Mesendoderm (in vitro differentiated cells): ENCODE measurements around the gene LRRC42.

Experiments used
- DNase-seq: peaks from one replicate; pipeline ENCODE4 v3.0.0; 2013
- H2AK5ac ChIP-seq: 2 replicates; pipeline ENCODE4 v1.6.1; 2013; ENCODE audit warnings: low read length, inconsistent platforms
- H2BK120ac ChIP-seq: 2 replicates; pipeline ENCODE4 v1.6.1; 2013; ENCODE audit warnings: low read depth, mild to moderate bottlenecking, low read length, moderate library complexity, mixed read lengths
- H2BK15ac ChIP-seq: replicated peaks from 2 replicates; pipeline ENCODE4 v1.6.1; 2013; ENCODE audit warnings: low read depth, mild to moderate bottlenecking, moderate library complexity
- H2BK5ac ChIP-seq: 2 replicates; pipeline ENCODE4 v1.6.1; 2013; ENCODE audit warnings: low read length, inconsistent platforms
- H3K18ac ChIP-seq: 2 replicates; pipeline ENCODE4 v1.6.1; 2013; ENCODE audit warnings: mild to moderate bottlenecking, low read length, mixed read lengths
- H3K23ac ChIP-seq: one replicate; pipeline ENCODE4 v1.6.1; 2013; ENCODE audit warnings: low read length
- H3K27ac ChIP-seq: 2 replicates; pipeline ENCODE4 v1.5.1; 2013; ENCODE audit warnings: low read depth, mild to moderate bottlenecking, inconsistent platforms, low read length, moderate library complexity
- H3K27me3 ChIP-seq: 2 replicates; pipeline ENCODE4 v1.6.1; 2013; ENCODE audit warnings: low read length, control low read depth, mild to moderate bottlenecking, inconsistent platforms; ENCODE audit not compliant: insufficient read depth, poor library complexity
- H3K36me3 ChIP-seq: 2 replicates; pipeline ENCODE4 v1.6.1; 2013; ENCODE audit warnings: low read length, inconsistent platforms; ENCODE audit not compliant: control insufficient read depth, insufficient read depth
- H3K4ac ChIP-seq: one replicate; pipeline ENCODE4 v1.6.1; 2013; ENCODE audit warnings: low read depth, mild to moderate bottlenecking, low read length, moderate library complexity
- H3K4me1 ChIP-seq: 2 replicates; pipeline ENCODE4 v1.6.1; 2013; ENCODE audit warnings: low read depth, low read length, inconsistent platforms; ENCODE audit not compliant: control insufficient read depth
- H3K4me2 ChIP-seq: 2 replicates; pipeline ENCODE4 v1.6.1; 2013; ENCODE audit warnings: low read length
- H3K4me3 ChIP-seq: 2 replicates; pipeline ENCODE4 v1.5.1; 2013; ENCODE audit warnings: mild to moderate bottlenecking, low read length
- H3K56ac ChIP-seq: one replicate; pipeline ENCODE4 v1.6.1; 2013; ENCODE audit warnings: low read length
- H3K79me1 ChIP-seq: 2 replicates; pipeline ENCODE4 v1.6.1; 2013; ENCODE audit warnings: low read length, inconsistent platforms
- H3K79me2 ChIP-seq: 2 replicates; pipeline ENCODE4 v1.6.1; 2013; ENCODE audit warnings: mild to moderate bottlenecking, low read length; ENCODE audit not compliant: control insufficient read depth, insufficient read depth
- H3K9ac ChIP-seq: 2 replicates; pipeline ENCODE4 v1.6.1; 2013; ENCODE audit warnings: low read length, inconsistent platforms
- H4K5ac ChIP-seq: one replicate; pipeline ENCODE4 v1.6.1; 2013; ENCODE audit warnings: low read length
- H4K8ac ChIP-seq: one replicate; pipeline ENCODE4 v1.6.1; 2013; ENCODE audit warnings: low read depth, mild to moderate bottlenecking, control low read depth, low read length, moderate library complexity
- WGBS: extraction: QIAGEN DNeasy Blood & Tissue Kit; methylation state at CpG from one replicate; pipeline ENCODE4 v1.1.7; 2013; ENCODE audit warnings: low lambda C conversion rate, missing lambda C conversion rate; ENCODE audit not compliant: insufficient coverage; ENCODE audit errors: extremely low coverage; 5-methylcytosine and 5-hydroxymethylcytosine counted together

LRRC42 gene

GRCh38 chr1:53919675-53920066, 26.5 kb upstream of the LRRC42 start:
- no peak overlapping the region for H3K27ac ChIP-seq
- no CpG with 5 or more reads among the region's 3 CpGs for WGBS
- no peak overlapping the region for H3K9ac ChIP-seq
- no peak overlapping the region for H4K8ac ChIP-seq
- H3K4me2 ChIP-seq: no peak overlapping the region
- H2BK5ac ChIP-seq: no peak overlapping the region
- no peaks in the 10 kb centered on the region for H3K4me1 ChIP-seq
- no peak overlapping the region for H3K23ac ChIP-seq
- H3K18ac ChIP-seq: no peak overlapping the region
- DNase-seq: no peak
- H3K4me3 ChIP-seq: no peak overlapping the region
- H2AK5ac ChIP-seq: no peak overlapping the region
- H3K4ac ChIP-seq: no peak overlapping the region
- H3K79me2 ChIP-seq: no peaks in the 10 kb centered on the region
- no peak overlapping the region for H4K5ac ChIP-seq
- H3K79me1 ChIP-seq: no peaks in the 10 kb centered on the region
- no peak overlapping the region for H3K56ac ChIP-seq
- no peak overlapping the region for H2BK15ac ChIP-seq
- no peaks in the 10 kb centered on the region for H3K36me3 ChIP-seq
- H3K27me3 ChIP-seq: no peaks in the 10 kb centered on the region
- no peak overlapping the region for H2BK120ac ChIP-seq

GRCh38 chr1:53927376-53927881, 18.7 kb upstream of the LRRC42 start:
- H3K27ac ChIP-seq: no peak overlapping the region
- no peak overlapping the region for H3K56ac ChIP-seq
- no peak overlapping the region for H3K4me2 ChIP-seq
- no peaks in the 10 kb centered on the region for H3K27me3 ChIP-seq
- H4K5ac ChIP-seq: no peak overlapping the region
- no peak overlapping the region for H2AK5ac ChIP-seq
- no peak overlapping the region for H2BK15ac ChIP-seq
- H2BK5ac ChIP-seq: no peak overlapping the region
- WGBS: no CpG with 5 or more reads among the region's 2 CpGs
- no peak overlapping the region for H3K9ac ChIP-seq
- H3K4me1 ChIP-seq: no peaks in the 10 kb centered on the region
- no peak overlapping the region for H3K4ac ChIP-seq
- H3K36me3 ChIP-seq: peaks cover 2% of the 10 kb centered on the region
- no peaks in the 10 kb centered on the region for H3K79me2 ChIP-seq
- no peak overlapping the region for H4K8ac ChIP-seq
- H3K23ac ChIP-seq: no peak overlapping the region
- H3K79me1 ChIP-seq: no peaks in the 10 kb centered on the region
- H2BK120ac ChIP-seq: no peak overlapping the region
- H3K4me3 ChIP-seq: no peak overlapping the region
- H3K18ac ChIP-seq: no peak overlapping the region
- no peak for DNase-seq

- Histone ChIP-seq H3K79me2 (no peaks in the 10 kb centered on the region), H3K18ac (no peak overlapping the region), H2BK15ac (no peak overlapping the region), H3K27ac (no peak overlapping the region), H4K5ac (no peak overlapping the region), H3K79me1 (no peaks in the 10 kb centered on the region), H3K56ac (no peak overlapping the region), H3K4me3 (no peak overlapping the region), H3K23ac (no peak overlapping the region), H2AK5ac (no peak overlapping the region), H3K4ac (no peak overlapping the region), H3K27me3 (no peaks in the 10 kb centered on the region), H3K4me1 (no peaks in the 10 kb centered on the region), H4K8ac (no peak overlapping the region), H3K4me2 (no peak overlapping the region), H2BK5ac (no peak overlapping the region), H2BK120ac (no peak overlapping the region), H3K9ac (no peak overlapping the region), H3K36me3 (peaks cover 2% of the 10 kb centered on the region)
- DNase-seq: peak; percentile 55
- WGBS: no CpG with 5 or more reads among the region's 2 CpGs
Measured at GRCh38 chr1:53929246-53929960, 16.7 kb upstream of the LRRC42 start.

GRCh38 chr1:53930932-53931331, 15.2 kb upstream of the LRRC42 start:
- H3K36me3 ChIP-seq: peaks cover 2% of the 10 kb centered on the region
- WGBS: no CpG with 5 or more reads among the region's 3 CpGs
- no peak overlapping the region for H3K4me3 ChIP-seq

GRCh38 chr1:53931523-53931922, 14.6 kb upstream of the LRRC42 start:
- Histone ChIP-seq H4K5ac (no peak overlapping the region), H3K36me3 (peaks cover 2% of the 10 kb centered on the region)

More at GRCh38 chr1:53930932-53931331, 15.2 kb upstream of the LRRC42 start:
- no peak for DNase-seq
- no peak overlapping the region for H3K4me2 ChIP-seq
- H3K4me1 ChIP-seq: no peaks in the 10 kb centered on the region
- no peak overlapping the region for H3K4ac ChIP-seq
- no peak overlapping the region for H3K9ac ChIP-seq
- no peak overlapping the region for H3K18ac ChIP-seq
- H2BK15ac ChIP-seq: no peak overlapping the region
- no peaks in the 10 kb centered on the region for H3K79me2 ChIP-seq
- no peak overlapping the region for H3K56ac ChIP-seq
- no peaks in the 10 kb centered on the region for H3K27me3 ChIP-seq
- H2AK5ac ChIP-seq: no peak overlapping the region
- H4K5ac ChIP-seq: no peak overlapping the region
- H3K23ac ChIP-seq: no peak overlapping the region
- H3K27ac ChIP-seq: no peak overlapping the region
- no peak overlapping the region for H2BK5ac ChIP-seq
- no peak overlapping the region for H2BK120ac ChIP-seq
- no peaks in the 10 kb centered on the region for H3K79me1 ChIP-seq
- no peak overlapping the region for H4K8ac ChIP-seq

More at GRCh38 chr1:53931523-53931922, 14.6 kb upstream of the LRRC42 start:
- WGBS: no CpG with 5 or more reads among the region's 2 CpGs
- no peak overlapping the region for H4K8ac ChIP-seq
- H3K56ac ChIP-seq: no peak overlapping the region
- no peak overlapping the region for H2BK15ac ChIP-seq
- H3K27ac ChIP-seq: no peak overlapping the region
- H3K79me1 ChIP-seq: no peaks in the 10 kb centered on the region
- no peak overlapping the region for H3K4me3 ChIP-seq
- H3K27me3 ChIP-seq: no peaks in the 10 kb centered on the region
- no peaks in the 10 kb centered on the region for H3K79me2 ChIP-seq
- H3K4ac ChIP-seq: no peak overlapping the region
- H2AK5ac ChIP-seq: no peak overlapping the region
- no peaks in the 10 kb centered on the region for H3K4me1 ChIP-seq
- H3K9ac ChIP-seq: no peak overlapping the region
- H2BK5ac ChIP-seq: no peak overlapping the region
- no peak overlapping the region for H2BK120ac ChIP-seq
- no peak overlapping the region for H3K23ac ChIP-seq
- no peak overlapping the region for H3K18ac ChIP-seq
- no peak overlapping the region for H3K4me2 ChIP-seq
- DNase-seq: no peak
